Osteoblast (primary cell): Measurements from ENCODE around the gene AFF3. TPM values are rescaled to one million over a fixed set of nuclear protein-coding genes. Genes with fewer than 3 reads are reported as not detected.

Experiments
- DNase-seq: peaks from one replicate; pipeline ENCODE4 v3.0.0; 2011; ENCODE audit warnings: low spot score, mixed read lengths; ENCODE audit not compliant: insufficient read length; ENCODE audit errors: missing footprints
- H2AFZ ChIP-seq: 2 replicates; pipeline ENCODE4 v1.6.0; 2011; ENCODE audit warnings: mild to moderate bottlenecking, low read length
- H3K27ac ChIP-seq: 2 replicates; pipeline ENCODE4 v1.5.1; 2011; ENCODE audit warnings: mild to moderate bottlenecking, low read depth, low read length, moderate library complexity
- H3K27me3 ChIP-seq: 2 replicates; pipeline ENCODE4 v1.6.0; 2012; ENCODE audit warnings: mild to moderate bottlenecking, control low read depth, inconsistent platforms, low read length, moderate library complexity; ENCODE audit not compliant: insufficient read depth
- H3K36me3 ChIP-seq: 2 replicates; pipeline ENCODE4 v1.5.1; 2011; ENCODE audit warnings: mild to moderate bottlenecking, low read length, control low read depth, moderate library complexity; ENCODE audit not compliant: insufficient read depth
- H3K4me1 ChIP-seq: 2 replicates; pipeline ENCODE4 v1.5.1; 2011; ENCODE audit warnings: mild to moderate bottlenecking, low read length, control low read depth, moderate library complexity; ENCODE audit not compliant: insufficient read depth
- H3K4me2 ChIP-seq: 2 replicates; pipeline ENCODE4 v1.6.0; 2011; ENCODE audit warnings: mild to moderate bottlenecking, low read length; ENCODE audit not compliant: insufficient read depth
- H3K4me3 ChIP-seq: fragments of 200-600 bp; sonication (generic); 3 replicates; pipeline ENCODE4 v1.5.1; 2012; ENCODE audit warnings: mild to moderate bottlenecking, low read length, inconsistent platforms; ENCODE audit not compliant: insufficient read depth
- H3K79me2 ChIP-seq: 2 replicates; pipeline ENCODE4 v1.6.0; 2012; ENCODE audit warnings: mild to moderate bottlenecking, low read length, control low read depth, inconsistent platforms; ENCODE audit not compliant: insufficient read depth
- H3K9me3 ChIP-seq: 2 replicates; pipeline ENCODE4 v1.5.1; 2011; ENCODE audit warnings: low read depth, low read length, control low read depth
- H4K20me1 ChIP-seq: 2 replicates; pipeline ENCODE4 v1.6.0; 2012; ENCODE audit warnings: mild to moderate bottlenecking, low read length, control low read depth; ENCODE audit not compliant: insufficient read depth
- total RNA-seq: library from RNA; depleted of rRNA; stranded (reverse); fragments of >200 nt; gene quantifications from 2 replicates; pipeline ENCODE4 v1.2.3, GENCODE V29; 2012
- TF ChIP-seq, protein P1 (sequence below): IDR thresholded peaks from 2 replicates; pipeline ENCODE4 v1.5.1; 2011; ENCODE audit warnings: mild to moderate bottlenecking, low read depth, low read length, moderate library complexity; ENCODE audit errors: extremely low read depth

The AFF3 gene
- total RNA-seq, 1 donor: 4.3 TPM

DNA sequence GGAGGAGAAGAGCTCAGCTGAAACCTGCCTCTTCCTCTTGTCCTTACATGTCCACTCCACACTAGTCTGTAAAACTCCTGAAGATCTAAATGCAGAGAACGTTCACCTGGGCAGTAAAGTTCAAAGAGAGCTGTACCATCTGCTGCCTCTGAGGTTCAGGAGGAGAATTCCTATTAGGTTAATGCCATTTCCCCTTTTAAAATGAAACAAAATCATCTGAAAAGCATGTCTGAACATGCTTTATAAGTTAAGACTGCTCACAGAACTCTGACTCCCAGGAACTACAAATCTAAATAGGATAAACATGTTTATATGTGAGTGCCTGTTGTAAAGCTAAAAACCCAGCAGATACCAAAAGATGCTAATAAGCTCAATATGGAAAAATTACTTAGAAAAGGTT is 164.4 kb downstream of the AFF3 start:
- Histone ChIP-seq H3K9me3 (no peaks in the 10 kb centered on the region), H3K27ac (no peak overlapping the region), H2AFZ (peak overlapping the region; percentile 59), H3K4me1 (peaks cover 23% of the 10 kb centered on the region), H3K27me3 (no peaks in the 10 kb centered on the region), H4K20me1 (no peaks in the 10 kb centered on the region), H3K36me3 (no peaks in the 10 kb centered on the region), H3K4me3 (no peak overlapping the region), H3K79me2 (no peaks in the 10 kb centered on the region), H3K4me2 (no peak overlapping the region)
- no peak for DNase-seq
- TF ChIP-seq, protein P1, sequence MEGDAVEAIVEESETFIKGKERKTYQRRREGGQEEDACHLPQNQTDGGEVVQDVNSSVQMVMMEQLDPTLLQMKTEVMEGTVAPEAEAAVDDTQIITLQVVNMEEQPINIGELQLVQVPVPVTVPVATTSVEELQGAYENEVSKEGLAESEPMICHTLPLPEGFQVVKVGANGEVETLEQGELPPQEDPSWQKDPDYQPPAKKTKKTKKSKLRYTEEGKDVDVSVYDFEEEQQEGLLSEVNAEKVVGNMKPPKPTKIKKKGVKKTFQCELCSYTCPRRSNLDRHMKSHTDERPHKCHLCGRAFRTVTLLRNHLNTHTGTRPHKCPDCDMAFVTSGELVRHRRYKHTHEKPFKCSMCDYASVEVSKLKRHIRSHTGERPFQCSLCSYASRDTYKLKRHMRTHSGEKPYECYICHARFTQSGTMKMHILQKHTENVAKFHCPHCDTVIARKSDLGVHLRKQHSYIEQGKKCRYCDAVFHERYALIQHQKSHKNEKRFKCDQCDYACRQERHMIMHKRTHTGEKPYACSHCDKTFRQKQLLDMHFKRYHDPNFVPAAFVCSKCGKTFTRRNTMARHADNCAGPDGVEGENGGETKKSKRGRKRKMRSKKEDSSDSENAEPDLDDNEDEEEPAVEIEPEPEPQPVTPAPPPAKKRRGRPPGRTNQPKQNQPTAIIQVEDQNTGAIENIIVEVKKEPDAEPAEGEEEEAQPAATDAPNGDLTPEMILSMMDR: no peak

DNA sequence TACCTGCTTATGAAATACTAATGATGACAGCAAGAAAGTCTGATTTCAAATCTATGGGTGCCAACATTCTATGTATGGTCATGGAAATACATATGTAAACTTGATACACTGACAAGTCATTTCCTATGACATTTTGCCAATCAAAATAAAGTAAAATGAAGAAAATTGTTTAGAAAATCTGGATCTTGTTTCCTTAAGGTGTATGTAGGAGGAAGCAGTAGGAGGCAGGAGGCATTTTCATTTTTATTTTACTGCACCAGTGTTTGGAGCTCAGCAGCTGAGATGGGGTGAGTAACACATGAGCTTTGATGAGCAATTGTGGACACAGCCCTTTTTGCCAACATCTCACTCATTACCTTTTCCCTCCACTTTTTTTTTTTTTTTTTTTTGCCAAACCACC is 167.0 kb downstream of the AFF3 start:
- no peak overlapping the region for H2AFZ ChIP-seq
- H3K27me3 ChIP-seq: no peaks in the 10 kb centered on the region
- H3K36me3 ChIP-seq: no peaks in the 10 kb centered on the region
- no peak for DNase-seq
- H3K27ac ChIP-seq: peak overlapping the region; percentile 70
- H3K79me2 ChIP-seq: no peaks in the 10 kb centered on the region
- H3K4me2 ChIP-seq: peak overlapping the region; percentile 43
- TF ChIP-seq, protein P1: no peak
- H3K4me3 ChIP-seq: no peak overlapping the region
- H3K4me1 ChIP-seq: peaks cover 43% of the 10 kb centered on the region
- no peaks in the 10 kb centered on the region for H3K9me3 ChIP-seq
- H4K20me1 ChIP-seq: no peaks in the 10 kb centered on the region

DNA sequence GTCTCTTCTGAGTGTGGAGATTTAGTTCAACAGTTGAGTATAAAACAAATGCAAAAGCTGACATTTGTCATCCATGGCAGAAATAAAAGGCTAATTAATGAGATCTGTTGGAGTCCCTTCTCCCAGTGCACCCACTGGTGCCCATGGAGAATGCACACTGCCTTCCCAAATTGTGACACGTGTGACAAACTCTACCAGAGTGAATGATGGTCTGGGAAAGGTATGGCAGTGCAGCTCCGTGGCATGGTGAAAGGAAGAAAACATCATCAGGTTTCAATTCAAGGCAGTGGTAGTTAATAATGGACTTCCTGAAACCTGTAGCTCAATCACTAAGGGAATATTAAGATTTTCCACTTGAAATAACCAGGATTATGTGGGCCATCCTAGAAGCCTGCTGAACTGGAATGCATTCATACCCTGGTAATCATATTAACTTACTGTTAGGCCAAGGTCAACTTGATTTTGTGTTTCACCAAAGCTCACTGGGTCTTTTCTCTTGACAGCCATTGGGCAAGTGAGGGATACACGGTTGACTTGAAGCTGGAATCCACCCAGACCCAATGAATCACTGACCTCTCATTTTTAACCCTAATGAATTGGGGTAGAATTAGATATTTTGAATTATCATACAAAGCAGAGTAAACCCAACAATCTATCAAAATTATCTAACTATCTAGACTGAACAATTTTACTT is 167.6 kb downstream of the AFF3 start:
- peak overlapping the region; percentile 43 for H3K4me2 ChIP-seq

DNA sequence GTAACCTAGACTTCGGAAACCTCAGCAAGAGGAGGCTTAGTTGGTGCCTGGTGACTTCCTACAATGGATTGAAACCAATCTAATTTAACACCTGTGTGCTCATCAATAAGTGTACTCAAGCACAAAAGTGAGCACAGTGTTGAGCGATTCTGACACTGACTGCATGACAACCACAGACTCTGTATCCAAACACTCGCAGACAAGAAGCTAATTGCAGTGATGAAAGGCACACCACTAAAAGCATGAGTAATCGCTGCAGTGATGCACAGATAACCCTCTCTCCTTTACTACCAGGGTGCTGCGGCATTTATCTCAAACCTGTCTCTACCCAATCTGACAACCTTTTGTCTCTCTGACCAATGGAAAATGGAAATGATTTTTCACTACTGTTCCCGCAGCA is 168.1 kb downstream of the AFF3 start:
- H4K20me1 ChIP-seq: no peaks in the 10 kb centered on the region
- DNase-seq: no peak

More for the DNA sequence above, 167.6 kb downstream of the AFF3 start:
- Histone ChIP-seq H3K4me1 (peaks cover 43% of the 10 kb centered on the region), H3K27ac (peak overlapping the region; percentile 70), H3K79me2 (no peaks in the 10 kb centered on the region), H3K27me3 (no peaks in the 10 kb centered on the region), H3K36me3 (no peaks in the 10 kb centered on the region), H2AFZ (no peak overlapping the region), H3K4me3 (no peak overlapping the region), H4K20me1 (no peaks in the 10 kb centered on the region), H3K9me3 (no peaks in the 10 kb centered on the region)
- DNase-seq: no peak
- TF ChIP-seq, protein P1: no peak

More for the DNA sequence above, 168.1 kb downstream of the AFF3 start:
- TF ChIP-seq, protein P1: no peak
- H3K4me3 ChIP-seq: no peak overlapping the region
- peak overlapping the region; percentile 43 for H3K4me2 ChIP-seq
- H3K79me2 ChIP-seq: no peaks in the 10 kb centered on the region
- H3K27me3 ChIP-seq: no peaks in the 10 kb centered on the region
- H3K4me1 ChIP-seq: peaks cover 44% of the 10 kb centered on the region
- H2AFZ ChIP-seq: no peak overlapping the region
- H3K36me3 ChIP-seq: no peaks in the 10 kb centered on the region
- H3K9me3 ChIP-seq: no peaks in the 10 kb centered on the region
- peak overlapping the region; percentile 70 for H3K27ac ChIP-seq
